Common myeloid progenitor, CD34-positive (primary cell): ENCODE measurements around the gene ARHGEF10L.
A peak's percentile ranks its signal among the peaks of the same experiment; 100 is the strongest.

ENCODE experiments used
- CTCF ChIA-PET: fragments of 350-600 bp; sonication (Branson Sonifier 250); formaldehyde crosslinking; loops from one replicate; lab custom pipeline; 2021; ENCODE audit warnings: antibody characterized with exemption; lab: Charles Lee
- POLR2A ChIA-PET: fragments of 350-600 bp; sonication (Branson Sonifier 250); formaldehyde crosslinking; loops from one replicate; lab custom pipeline; 2021; ENCODE audit warnings: antibody characterized with exemption; lab: Charles Lee
- DNase-seq, 3 donors: peaks; one replicate each; pipeline versions ENCODE4 v3.0.0 to v3.0.0-alpha.2; 2013
- H3K27ac ChIP-seq, 2 experiments: 1 replicate in 1 of 2; 2 replicates in 1 of 2; pipeline ENCODE4 v1.7.0; 2013; ENCODE audit warnings: inconsistent platforms in 2 of 2, low read length in 2 of 2, mild to moderate bottlenecking in 2 of 2, low read depth in 1 of 2, moderate library complexity in 1 of 2; ENCODE audit not compliant: severe bottlenecking in 2 of 2, insufficient read depth in 1 of 2, poor library complexity in 1 of 2
- H3K27me3 ChIP-seq, 5 experiments: replicated peaks in 2 of 5; 1 replicate in 3 of 5; 2 replicates in 2 of 5; pipeline versions ENCODE4 v1.6.1 to v1.7.0; 2013; ENCODE audit warnings: low read length in 4 of 5, mild to moderate bottlenecking in 2 of 5, moderate library complexity in 2 of 5, inconsistent platforms in 1 of 5; ENCODE audit not compliant: insufficient read depth in 5 of 5, control insufficient read depth in 4 of 5
- H3K36me3 ChIP-seq, 4 experiments: 1 replicate in 2 of 4; 2 replicates in 2 of 4; pipeline versions ENCODE4 v1.6.1 to v1.7.0; 2013; ENCODE audit warnings: low read length in 3 of 4, control low read depth in 1 of 4, mild to moderate bottlenecking in 1 of 4; ENCODE audit not compliant: control insufficient read depth in 4 of 4, insufficient read depth in 4 of 4
- H3K4me1 ChIP-seq, 4 experiments: 1 replicate in 3 of 4; 2 replicates in 1 of 4; pipeline versions ENCODE4 v1.6.1 to v1.7.1; 2013; ENCODE audit warnings: low read length in 3 of 4, mild to moderate bottlenecking in 3 of 4, control low read depth in 1 of 4, inconsistent platforms in 1 of 4, moderate library complexity in 1 of 4; ENCODE audit not compliant: control insufficient read depth in 4 of 4, insufficient read depth in 4 of 4; ENCODE audit errors: control extremely low read depth in 1 of 4
- H3K4me3 ChIP-seq, 7 experiments: 1 replicate in 4 of 7; 2 replicates in 3 of 7; pipeline versions ENCODE4 v1.5.1 to v1.7.0; 2013; ENCODE audit warnings: mild to moderate bottlenecking in 7 of 7, low read length in 6 of 7, moderate library complexity in 6 of 7, inconsistent platforms in 2 of 7, low read depth in 2 of 7, control low read depth in 1 of 7; ENCODE audit not compliant: insufficient read depth in 4 of 7, control insufficient read depth in 1 of 7; ENCODE audit errors: extremely low read depth in 1 of 7
- H3K9me3 ChIP-seq, 5 experiments: 1 replicate in 4 of 5; 2 replicates in 1 of 5; pipeline versions ENCODE4 v1.6.1 to v1.7.1; 2013; ENCODE audit warnings: low read length in 4 of 5, mild to moderate bottlenecking in 2 of 5, inconsistent platforms in 1 of 5, low read depth in 1 of 5, moderate library complexity in 1 of 5; ENCODE audit not compliant: control insufficient read depth in 4 of 5, insufficient read depth in 2 of 5; ENCODE audit errors: control extremely low read depth in 1 of 5
- WGBS: methylation state at CpG from one replicate; pipeline ENCODE4 v1.1.5; 2013; ENCODE audit not compliant: insufficient coverage; 5-methylcytosine and 5-hydroxymethylcytosine counted together

The ARHGEF10L gene

DNA sequence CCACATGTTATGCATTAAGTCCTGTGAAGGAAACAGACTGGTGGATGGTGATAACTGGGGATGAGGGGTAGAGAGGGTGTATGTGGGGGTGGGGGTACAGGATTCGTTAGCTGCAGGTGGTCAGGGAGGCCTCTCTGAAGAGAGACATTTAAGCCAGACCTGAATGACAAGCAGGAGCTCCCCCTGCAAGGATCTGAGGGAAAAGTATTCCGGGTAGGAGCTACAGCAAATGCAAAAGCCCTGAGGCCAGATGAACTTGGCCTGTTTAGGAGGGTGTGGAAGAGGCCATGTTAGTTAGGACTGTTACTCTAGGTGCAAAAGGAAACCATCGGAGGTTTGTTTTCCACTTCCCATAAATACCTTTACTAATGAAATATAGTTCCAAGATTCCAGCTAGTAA, 9.9 kb downstream of the ARHGEF10L start:
- ChIA-PET POLR2A (no interaction called here), CTCF (no interaction called here)
- DNase-seq = no peak
- H3K9me3 ChIP-seq = no peaks in the 10 kb centered on the region
- 50% methylated on average over 2 of the region's 3 CpGs for WGBS
- H3K4me1 ChIP-seq = peaks cover 0 to 4% (median 0%) of the 10 kb centered on the region in 4 experiments
- H3K36me3 ChIP-seq = no peaks in the 10 kb centered on the region
- H3K27ac ChIP-seq = no peak overlapping the region
- no peak overlapping the region for H3K4me3 ChIP-seq
- H3K27me3 ChIP-seq = peaks cover 0 to 5% (median 3%) of the 10 kb centered on the region in 5 experiments

- H3K4me3 ChIP-seq = no peak overlapping the region
- POLR2A ChIA-PET = no interaction called here
- no peaks in the 10 kb centered on the region for H3K9me3 ChIP-seq
- WGBS = 82% methylated on average over 12 of the region's 15 CpGs
- peaks cover 0 to 5% (median 2%) of the 10 kb centered on the region in 5 experiments for H3K27me3 ChIP-seq
- H3K27ac ChIP-seq = no peak overlapping the region
- no peak for DNase-seq
- peaks cover 0 to 4% (median 0%) of the 10 kb centered on the region in 4 experiments for H3K4me1 ChIP-seq
- CTCF ChIA-PET = interaction anchor here (1.7 kb wide), 1 partner anchor 56 kb away, joined by 5 read pairs; no protein-coding TSS in a partner anchor
- H3K36me3 ChIP-seq = no peaks in the 10 kb centered on the region
Measured at GRCh38 chr1:17550729-17551584, 11.5 kb downstream of the ARHGEF10L start.

DNA sequence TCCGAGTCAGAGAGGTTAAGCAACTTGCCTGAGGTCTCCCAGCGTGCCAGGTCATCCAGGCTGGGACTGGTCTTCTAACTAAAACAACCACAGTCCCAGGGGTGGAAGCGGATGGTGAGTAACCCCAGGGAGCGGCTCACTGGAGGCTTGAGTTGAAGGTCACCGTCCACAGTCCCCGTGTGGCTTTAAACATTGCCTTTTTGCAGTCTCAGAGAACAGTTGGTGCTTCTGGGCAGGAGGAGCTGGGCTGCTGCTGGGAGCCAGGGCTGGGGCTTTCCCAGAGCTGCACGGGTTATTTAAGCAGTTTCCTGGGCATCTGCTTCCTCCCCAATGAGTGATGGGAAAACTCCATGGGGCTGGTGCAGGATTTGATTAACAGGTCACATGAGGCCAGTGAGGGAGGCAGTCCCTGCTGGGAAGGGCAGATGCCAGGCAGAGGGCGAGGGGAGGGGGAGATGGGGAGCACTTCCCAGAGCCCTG, 12.3 kb downstream of the ARHGEF10L start:
- WGBS = 72% methylated on average over 7 of the region's 8 CpGs

DNA sequence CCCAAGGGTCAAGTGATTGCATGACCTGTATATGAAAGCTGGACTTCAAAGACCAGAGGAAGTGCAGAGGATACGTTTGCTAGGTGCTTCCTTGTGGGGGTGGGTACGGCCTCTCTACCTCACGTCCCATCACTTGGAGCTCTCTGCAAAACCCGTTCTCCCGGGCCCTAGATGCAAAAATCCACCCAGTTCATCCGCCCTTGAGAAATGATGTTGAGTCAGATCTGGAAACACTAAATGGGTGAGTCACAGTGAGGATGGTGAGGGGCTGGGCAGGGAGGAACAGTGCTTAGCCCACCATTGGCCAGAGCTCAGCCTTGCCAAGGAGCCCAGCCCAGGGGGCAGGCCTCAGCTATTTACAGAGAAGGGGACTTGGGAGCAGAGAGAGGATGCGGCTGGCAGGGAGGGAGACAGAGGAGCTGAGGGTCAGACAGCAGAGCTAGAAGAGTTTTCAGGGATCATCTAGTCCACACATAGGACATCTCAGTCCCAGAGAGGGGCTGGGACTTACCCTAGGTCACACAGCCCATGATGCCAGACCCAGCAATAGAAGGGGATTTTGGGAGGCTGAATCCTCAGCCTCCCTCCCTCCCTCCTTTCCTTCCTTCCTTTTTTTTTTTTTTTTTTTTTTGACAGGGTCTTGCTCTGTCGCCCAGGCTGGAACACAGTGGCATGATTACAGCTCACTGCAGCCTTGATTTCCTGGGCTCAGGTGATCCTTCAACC, 14.6 kb downstream of the ARHGEF10L start:
- Histone ChIP-seq H3K9me3 (no peaks in the 10 kb centered on the region), H3K4me1 (peaks cover 0 to 4% (median 0%) of the 10 kb centered on the region in 4 experiments), H3K4me3 (no peak overlapping the region), H3K36me3 (no peaks in the 10 kb centered on the region), H3K27me3 (peaks cover 0 to 5% (median 0%) of the 10 kb centered on the region in 5 experiments), H3K27ac (no peak overlapping the region)
- CTCF ChIA-PET = interaction anchor here (1.1 to 1.4 kb wide), 3 partner anchors 15 to 59 kb away, joined by 3 to 4 read pairs (median 3); partner anchors contain the start of gene ARHGEF10L
- POLR2A ChIA-PET = no interaction called here
- WGBS = 78% methylated on average over 6 of the region's 8 CpGs
- DNase-seq = no peak

More for the DNA sequence above, 12.3 kb downstream of the ARHGEF10L start:
- H3K27ac ChIP-seq = no peak overlapping the region
- DNase-seq = peak in 2 of 3 donors; percentile 61 to 67
- H3K9me3 ChIP-seq = no peaks in the 10 kb centered on the region
- ChIA-PET POLR2A (no interaction called here), CTCF (interaction anchor here (0.7 to 1.7 kb wide), 3 partner anchors 22 to 57 kb away, joined by 3 to 5 read pairs (median 3); no protein-coding TSS in a partner anchor)
- peaks cover 0 to 4% (median 0%) of the 10 kb centered on the region in 4 experiments for H3K4me1 ChIP-seq
- H3K4me3 ChIP-seq = no peak overlapping the region
- H3K27me3 ChIP-seq = peaks cover 0 to 5% (median 0%) of the 10 kb centered on the region in 5 experiments
- no peaks in the 10 kb centered on the region for H3K36me3 ChIP-seq

- Histone ChIP-seq H3K4me1 (peaks cover 0 to 4% (median 0%) of the 10 kb centered on the region in 4 experiments), H3K27ac (no peak overlapping the region), H3K27me3 (peaks cover 0 to 5% (median 0%) of the 10 kb centered on the region in 5 experiments), H3K9me3 (no peaks in the 10 kb centered on the region), H3K36me3 (no peaks in the 10 kb centered on the region), H3K4me3 (no peak overlapping the region)
- ChIA-PET CTCF (no interaction called here), POLR2A (no interaction called here)
- no CpG with 5 or more reads among the region's 2 CpGs for WGBS
- no peak for DNase-seq
Measured at GRCh38 chr1:17554954-17555353, 15.5 kb downstream of the ARHGEF10L start.

DNA sequence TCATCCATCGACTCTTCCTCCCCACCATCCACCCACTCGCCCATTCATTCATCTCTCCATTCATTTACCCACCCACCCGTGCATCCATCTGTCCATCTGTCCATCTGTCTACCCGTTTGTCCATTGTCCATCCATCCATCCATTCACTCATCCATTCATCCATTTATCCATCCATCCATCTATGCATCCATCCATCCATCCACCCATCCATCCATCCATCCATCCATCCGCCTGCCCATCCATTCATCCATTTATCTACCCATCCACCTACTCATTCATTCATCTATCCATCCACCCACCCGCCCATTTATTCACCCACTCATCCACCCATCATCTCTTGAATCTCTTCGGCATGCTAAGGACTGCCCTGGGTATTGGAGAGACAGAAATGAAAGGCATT, 18.5 kb downstream of the ARHGEF10L start:
- CTCF ChIA-PET = no interaction called here
- H3K4me3 ChIP-seq = no peak overlapping the region
- POLR2A ChIA-PET = no interaction called here
- no peak overlapping the region for H3K27ac ChIP-seq
- no peaks in the 10 kb centered on the region for H3K27me3 ChIP-seq
- no peak for DNase-seq
- no peaks in the 10 kb centered on the region for H3K36me3 ChIP-seq
- no peaks in the 10 kb centered on the region for H3K4me1 ChIP-seq
- WGBS = 96% methylated on average over 5 of the region's 7 CpGs
- no peaks in the 10 kb centered on the region for H3K9me3 ChIP-seq
